ENCODE data around the gene LIN7C. TPM values are rescaled to one million over a fixed set of nuclear protein-coding genes. Genes with fewer than 3 reads are reported as not detected.
"Not testable (repeated sequence)": the region's sequence is repeated elsewhere in the genome, so short reads cannot be mapped to it uniquely, and the experiment has no call there.

The LIN7C gene
- total and polyA plus RNA-seq, 12 donors: 3.4 to 22.3 (median 16.4) TPM

DNA sequence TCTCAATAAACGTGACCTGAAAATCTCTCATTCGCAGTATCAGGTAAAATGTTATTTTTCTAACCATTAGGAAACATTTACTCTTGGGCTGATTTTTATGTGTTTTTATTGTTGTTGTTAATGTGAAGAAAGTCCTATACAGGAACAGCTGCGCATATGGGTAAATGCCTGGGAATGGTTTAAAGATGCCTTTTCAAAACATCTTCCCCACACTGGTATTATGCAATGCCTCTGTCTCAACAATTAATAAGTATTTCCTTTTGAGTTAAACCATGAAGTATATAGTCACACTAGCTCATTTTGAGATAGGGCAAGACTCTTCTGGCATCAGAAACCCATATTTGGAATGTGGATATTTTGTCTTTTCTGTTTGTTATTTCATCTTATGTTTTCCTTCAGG, 13.7 kb upstream of the LIN7C start:
- Histone ChIP-seq H3K27ac (no peak overlapping the region), H3K4me1 (peaks cover 0 to 1% (median 0%) of the 10 kb centered on the region in 9 donors), H3K27me3 (no peaks in the 10 kb centered on the region), H3K9me3 (peaks cover 0 to 3% (median 0%) of the 10 kb centered on the region in 11 donors), H3K4me3 (no peak overlapping the region), H3K36me3 (no peaks in the 10 kb centered on the region)
- intact Hi-C loops (cut with DNase I): loop anchor here in 2 of 10 donors (10.0 kb wide), 2 partner anchors 125 to 175 kb away; no protein-coding TSS in a partner anchor
- no peak for ATAC-seq
- WGBS, 2 donors: 83 to 87% methylated on average over 3 of the region's 3 CpGs
- no peak for DNase-seq
- TF ChIP-seq, protein P1, sequence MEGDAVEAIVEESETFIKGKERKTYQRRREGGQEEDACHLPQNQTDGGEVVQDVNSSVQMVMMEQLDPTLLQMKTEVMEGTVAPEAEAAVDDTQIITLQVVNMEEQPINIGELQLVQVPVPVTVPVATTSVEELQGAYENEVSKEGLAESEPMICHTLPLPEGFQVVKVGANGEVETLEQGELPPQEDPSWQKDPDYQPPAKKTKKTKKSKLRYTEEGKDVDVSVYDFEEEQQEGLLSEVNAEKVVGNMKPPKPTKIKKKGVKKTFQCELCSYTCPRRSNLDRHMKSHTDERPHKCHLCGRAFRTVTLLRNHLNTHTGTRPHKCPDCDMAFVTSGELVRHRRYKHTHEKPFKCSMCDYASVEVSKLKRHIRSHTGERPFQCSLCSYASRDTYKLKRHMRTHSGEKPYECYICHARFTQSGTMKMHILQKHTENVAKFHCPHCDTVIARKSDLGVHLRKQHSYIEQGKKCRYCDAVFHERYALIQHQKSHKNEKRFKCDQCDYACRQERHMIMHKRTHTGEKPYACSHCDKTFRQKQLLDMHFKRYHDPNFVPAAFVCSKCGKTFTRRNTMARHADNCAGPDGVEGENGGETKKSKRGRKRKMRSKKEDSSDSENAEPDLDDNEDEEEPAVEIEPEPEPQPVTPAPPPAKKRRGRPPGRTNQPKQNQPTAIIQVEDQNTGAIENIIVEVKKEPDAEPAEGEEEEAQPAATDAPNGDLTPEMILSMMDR (IDR thresholded peaks at IDR 0.05): no peak

DNA sequence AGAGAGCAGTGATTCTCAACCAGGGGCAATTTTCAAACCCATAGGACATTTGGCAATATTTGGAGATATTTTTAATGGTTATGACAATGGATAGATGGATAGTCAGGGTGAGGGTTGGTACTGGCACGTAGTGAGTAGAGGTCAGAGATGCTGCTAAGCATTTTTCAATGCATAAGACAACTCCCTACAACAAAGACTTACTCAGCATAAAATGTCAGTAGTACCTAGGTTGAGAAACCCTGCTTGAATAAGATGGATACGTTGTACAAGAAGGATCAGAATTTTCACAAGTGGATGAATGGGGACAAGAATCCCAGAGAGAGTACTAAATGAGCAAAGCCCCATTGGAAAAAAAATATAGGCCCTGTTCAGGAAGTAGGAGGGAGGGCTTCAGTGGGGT, 11.9 kb upstream of the LIN7C start:
- H3K9me3 ChIP-seq: peaks cover 0 to 8% (median 0%) of the 10 kb centered on the region in 11 donors
- DNase-seq (no peak), ATAC-seq (no peak)
- H3K36me3 ChIP-seq: no peaks in the 10 kb centered on the region
- H3K27me3 ChIP-seq: no peaks in the 10 kb centered on the region
- TF ChIP-seq, protein P1 (IDR thresholded peaks at IDR 0.05): no peak
- H3K4me3 ChIP-seq: no peak overlapping the region
- WGBS, 2 donors: 87% methylated on average over 2 of the region's 2 CpGs
- intact Hi-C loops (cut with DNase I): loop anchor here in 1 of 10 donors (10.0 kb wide), 1 partner anchor 586 kb away; the partner anchor contains the start of genes KIF18A and METTL15
- H3K4me1 ChIP-seq: peaks cover 0 to 18% (median 3%) of the 10 kb centered on the region in 9 donors
- no peak overlapping the region for H3K27ac ChIP-seq

DNA sequence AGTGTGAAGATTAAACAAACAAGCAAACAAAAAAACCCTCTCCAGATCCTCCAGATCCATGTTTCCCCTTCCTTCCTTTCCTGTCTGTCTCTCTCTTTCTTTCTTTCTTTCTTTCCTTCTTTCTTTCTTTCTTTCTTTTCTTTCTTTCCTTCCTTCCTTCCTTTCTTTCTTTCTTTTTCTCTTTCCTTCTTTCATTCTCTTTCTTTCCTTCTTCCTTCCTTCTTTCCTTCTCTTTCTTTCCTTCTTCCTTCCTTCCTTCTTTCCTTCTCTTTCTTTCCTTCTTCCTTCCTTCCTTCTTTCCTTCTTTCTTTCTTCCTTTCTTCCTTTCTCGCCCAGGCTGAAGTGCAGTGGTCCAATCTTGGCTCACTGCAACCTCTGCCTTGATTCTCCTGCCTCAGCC, 10.9 kb upstream of the LIN7C start:
- H3K9me3 ChIP-seq, DNase-seq, H3K27me3 ChIP-seq, H3K36me3 ChIP-seq, ATAC-seq, H3K4me3 ChIP-seq, H3K27ac ChIP-seq: not testable (repeated sequence)
- intact Hi-C loops (cut with DNase I): loop anchor here in 1 of 10 donors (10.0 kb wide), 1 partner anchor 587 kb away; the partner anchor contains the start of genes KIF18A and METTL15
- H3K4me1 ChIP-seq: peaks cover 0 to 24% (median 4%) of the 10 kb centered on the region in 9 donors
- WGBS, 2 donors: 87 to 95% methylated on average over 1 of the region's 1 CpG

DNA sequence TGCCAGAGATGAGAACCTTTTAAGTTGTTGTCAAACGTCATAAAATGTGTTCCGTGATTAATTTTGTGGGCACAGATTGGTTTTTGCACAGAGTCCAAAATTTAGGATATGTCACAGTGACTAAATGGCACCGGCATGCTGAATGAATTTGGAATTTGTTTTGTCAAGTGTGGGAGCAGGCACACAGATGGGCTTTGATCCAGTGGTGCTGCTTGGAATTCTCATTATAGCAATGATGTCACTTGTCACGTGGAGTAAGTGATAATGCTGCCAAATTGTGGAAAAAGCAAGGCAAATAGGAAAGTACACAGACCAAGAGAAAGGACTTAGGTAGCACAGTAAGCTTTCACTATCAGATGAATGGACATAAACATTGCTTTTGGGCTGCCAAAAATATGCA, 8.0 kb upstream of the LIN7C start:
- Histone ChIP-seq H3K27ac (peak overlapping the region; percentile 50 to 80 (median 69)), H3K27me3 (no peaks in the 10 kb centered on the region), H3K4me3 (no peak overlapping the region), H3K36me3 (no peaks in the 10 kb centered on the region), H3K4me1 (peaks cover 0 to 44% (median 10%) of the 10 kb centered on the region in 9 donors), H3K9me3 (peaks cover 0 to 8% (median 0%) of the 10 kb centered on the region in 11 donors)
- intact Hi-C loops (cut with DNase I): loop anchor here in 2 of 10 donors (5.0 to 10.0 kb wide), 2 partner anchors 183 to 590 kb away; partner anchors contain the start of genes KIF18A (in 1 of the 2) and METTL15 (in 1 of the 2)
- DNase-seq (peak in 1 of 2 donors; percentile 60), ATAC-seq (peak; percentile 76 to 91 (median 90))
- WGBS, 2 donors: 21 to 29% methylated on average over 4 of the region's 4 CpGs
- TF ChIP-seq, protein P1 (IDR thresholded peaks at IDR 0.05): no peak

DNA sequence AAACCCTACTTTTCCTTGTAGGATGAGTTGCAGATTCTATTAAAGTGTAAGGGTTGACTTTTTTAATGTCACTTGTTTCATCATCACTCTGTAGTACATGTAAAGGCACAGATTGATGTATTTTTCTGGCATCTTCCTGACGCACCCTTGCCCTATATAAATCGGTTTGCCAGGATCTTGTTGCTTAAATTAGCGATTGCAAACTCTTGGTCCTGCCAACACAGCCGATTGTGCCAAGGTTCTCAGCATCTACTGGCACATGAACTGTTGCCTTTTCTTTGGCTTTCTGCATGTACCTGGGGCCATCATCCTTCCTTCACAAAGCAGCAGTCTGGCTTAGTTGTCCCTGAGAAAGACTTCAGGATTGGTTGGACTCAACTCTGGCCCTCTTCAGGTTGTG, 7.5 kb upstream of the LIN7C start:
- intact Hi-C loops (cut with DNase I): loop anchor here in 2 of 10 donors (5.0 to 10.0 kb wide), 2 partner anchors 183 to 591 kb away; partner anchors contain the start of genes KIF18A (in 1 of the 2) and METTL15 (in 1 of the 2)
- no peaks in the 10 kb centered on the region for H3K36me3 ChIP-seq
- DNase-seq: peak; percentile 28 to 33
- TF ChIP-seq, protein P1 (IDR thresholded peaks at IDR 0.05): no peak
- peak overlapping the region; percentile 32 to 80 (median 69) for H3K27ac ChIP-seq
- no peaks in the 10 kb centered on the region for H3K27me3 ChIP-seq
- WGBS, 2 donors: 45 to 49% methylated on average over 4 of the region's 4 CpGs
- peaks cover 0 to 8% (median 0%) of the 10 kb centered on the region in 11 donors for H3K9me3 ChIP-seq
- H3K4me1 ChIP-seq: peaks cover 0 to 44% (median 14%) of the 10 kb centered on the region in 9 donors
- no peak overlapping the region for H3K4me3 ChIP-seq
- ATAC-seq: peak; percentile 37 to 91 (median 82)

All from heart right ventricle (tissue), 16 donors.